ENCODE measurements around the gene ZBTB4. TPM values are rescaled to one million over a fixed set of nuclear protein-coding genes. Genes with fewer than 3 reads are reported as not detected.

The ZBTB4 gene
- total RNA-seq, 1 donor from 2014 or later = 15.1 TPM

GRCh38 chr17:7463372-7463846 is 16.0 kb downstream of the ZBTB4 start:
- Mint-ChIP-seq H3K4me3 (no peak overlapping the region), H3K27me3 (ENCODE audit: insufficient read depth) (no peaks in the 10 kb centered on the region), H3K4me1 (ENCODE audit: low read depth) (peaks cover 6% of the 10 kb centered on the region), H3K9me3 (no peaks in the 10 kb centered on the region), H3K36me3 (ENCODE audit: low read depth) (peaks cover 17% of the 10 kb centered on the region), H3K27ac (no peak overlapping the region)
- no peak for DNase-seq (ENCODE audit: low spot score)
- intact Hi-C loops (cut with micrococcal nuclease) = no loop called here

GRCh38 chr17:7462474-7463371 is 16.7 kb downstream of the ZBTB4 start:
- no peak overlapping the region for H3K4me3 Mint-ChIP-seq
- no peak overlapping the region for H3K27ac Mint-ChIP-seq
- peaks cover 17% of the 10 kb centered on the region for H3K36me3 Mint-ChIP-seq (ENCODE audit: low read depth)
- no peak for DNase-seq (ENCODE audit: low spot score)
- H3K9me3 Mint-ChIP-seq = no peaks in the 10 kb centered on the region
- intact Hi-C loops (cut with micrococcal nuclease) = no loop called here
- peaks cover 7% of the 10 kb centered on the region for H3K4me1 Mint-ChIP-seq (ENCODE audit: low read depth)
- H3K27me3 Mint-ChIP-seq (ENCODE audit: insufficient read depth) = no peaks in the 10 kb centered on the region

GRCh38 chr17:7460850-7461660 is 18.4 kb downstream of the ZBTB4 start:
- H3K9me3 Mint-ChIP-seq = no peaks in the 10 kb centered on the region

GRCh38 chr17:7459961-7460545 is 19.4 kb downstream of the ZBTB4 start:
- no peak for DNase-seq (ENCODE audit: low spot score)
- Mint-ChIP-seq H3K9me3 (no peaks in the 10 kb centered on the region), H3K36me3 (ENCODE audit: low read depth) (peaks cover 16% of the 10 kb centered on the region), H3K4me3 (no peak overlapping the region), H3K4me1 (ENCODE audit: low read depth) (peaks cover 17% of the 10 kb centered on the region), H3K27me3 (ENCODE audit: insufficient read depth) (no peaks in the 10 kb centered on the region), H3K27ac (no peak overlapping the region)
- intact Hi-C loops (cut with micrococcal nuclease) = loop anchor here (5.0 kb wide), 2 partner anchors 153 to 423 kb away; partner anchors contain the start of genes EIF5A and SLC16A13

More at GRCh38 chr17:7460850-7461660, 18.4 kb downstream of the ZBTB4 start:
- H3K27me3 Mint-ChIP-seq (ENCODE audit: insufficient read depth) = no peaks in the 10 kb centered on the region
- no peak overlapping the region for H3K4me3 Mint-ChIP-seq
- DNase-seq (ENCODE audit: low spot score) = no peak
- no peak overlapping the region for H3K27ac Mint-ChIP-seq
- peaks cover 16% of the 10 kb centered on the region for H3K36me3 Mint-ChIP-seq (ENCODE audit: low read depth)
- intact Hi-C loops (cut with micrococcal nuclease) = no loop called here
- H3K4me1 Mint-ChIP-seq (ENCODE audit: low read depth) = peaks cover 15% of the 10 kb centered on the region

- Mint-ChIP-seq H3K27ac (no peak overlapping the region), H3K4me1 (ENCODE audit: low read depth) (peaks cover 16% of the 10 kb centered on the region), H3K4me3 (no peak overlapping the region), H3K36me3 (ENCODE audit: low read depth) (peaks cover 29% of the 10 kb centered on the region), H3K27me3 (ENCODE audit: insufficient read depth) (peaks cover 17% of the 10 kb centered on the region), H3K9me3 (no peaks in the 10 kb centered on the region)
- intact Hi-C loops (cut with micrococcal nuclease) = no loop called here
- DNase-seq (ENCODE audit: low spot score) = no peak
Observed at GRCh38 chr17:7448461-7448860, 31.0 kb downstream of the ZBTB4 start.

- Mint-ChIP-seq H3K4me3 (peak overlapping the region; percentile 79), H3K27ac (peak overlapping the region; percentile 34), H3K4me1 (ENCODE audit: low read depth) (peaks cover 15% of the 10 kb centered on the region), H3K9me3 (no peaks in the 10 kb centered on the region), H3K27me3 (ENCODE audit: insufficient read depth) (peaks cover 19% of the 10 kb centered on the region), H3K36me3 (ENCODE audit: low read depth) (peaks cover 33% of the 10 kb centered on the region)
- peak; percentile 24 for DNase-seq (ENCODE audit: low spot score)
- intact Hi-C loops (cut with micrococcal nuclease) = loop anchor here (1.0 kb wide), 1 partner anchor 10 kb away; no protein-coding TSS in a partner anchor
Observed at GRCh38 chr17:7445619-7445968, 33.8 kb downstream of the ZBTB4 start.

- H3K9me3 Mint-ChIP-seq = no peaks in the 10 kb centered on the region
- H3K36me3 Mint-ChIP-seq (ENCODE audit: low read depth) = peaks cover 29% of the 10 kb centered on the region
- H3K4me1 Mint-ChIP-seq (ENCODE audit: low read depth) = peaks cover 20% of the 10 kb centered on the region
- peaks cover 19% of the 10 kb centered on the region for H3K27me3 Mint-ChIP-seq (ENCODE audit: insufficient read depth)
- intact Hi-C loops (cut with micrococcal nuclease) = loop anchor here (1.0 kb wide), 1 partner anchor 10 kb away; no protein-coding TSS in a partner anchor
- no peak for DNase-seq (ENCODE audit: low spot score)
- peak within 1 kb of the TSS; percentile 79 for H3K4me3 Mint-ChIP-seq
- H3K27ac Mint-ChIP-seq = peak within 1 kb of the TSS; percentile 34
Observed at GRCh38 chr17:7444682-7445618, 34.5 kb downstream of the ZBTB4 start, which contains the start of gene CHRNB1. Gene CHRNB1, plus strand, starts transcription at chr17:7445061. Its CDS starts 67 bp downstream, at chr17:7445128.

- H3K4me1 Mint-ChIP-seq (ENCODE audit: low read depth) = peaks cover 26% of the 10 kb centered on the region
- intact Hi-C loops (cut with micrococcal nuclease) = no loop called here
- H3K27me3 Mint-ChIP-seq (ENCODE audit: insufficient read depth) = peaks cover 21% of the 10 kb centered on the region
- no peaks in the 10 kb centered on the region for H3K9me3 Mint-ChIP-seq
- H3K27ac Mint-ChIP-seq = no peak overlapping the region
- no peak for DNase-seq (ENCODE audit: low spot score)
- H3K4me3 Mint-ChIP-seq = no peak overlapping the region
- H3K36me3 Mint-ChIP-seq (ENCODE audit: low read depth) = peaks cover 31% of the 10 kb centered on the region
Observed at GRCh38 chr17:7443499-7444485, 35.6 kb downstream of the ZBTB4 start.

GRCh38 chr17:7442142-7442541 is 37.3 kb downstream of the ZBTB4 start:
- H3K27me3 Mint-ChIP-seq (ENCODE audit: insufficient read depth) = peaks cover 18% of the 10 kb centered on the region
- H3K36me3 Mint-ChIP-seq (ENCODE audit: low read depth) = peaks cover 29% of the 10 kb centered on the region
- intact Hi-C loops (cut with micrococcal nuclease) = no loop called here
- H3K9me3 Mint-ChIP-seq = no peaks in the 10 kb centered on the region
- no peak for DNase-seq (ENCODE audit: low spot score)
- no peak overlapping the region for H3K4me3 Mint-ChIP-seq
- no peak overlapping the region for H3K27ac Mint-ChIP-seq
- peaks cover 38% of the 10 kb centered on the region for H3K4me1 Mint-ChIP-seq (ENCODE audit: low read depth)

- no peak for DNase-seq (ENCODE audit: low spot score)
- H3K27me3 Mint-ChIP-seq (ENCODE audit: insufficient read depth) = peaks cover 15% of the 10 kb centered on the region
- no peaks in the 10 kb centered on the region for H3K9me3 Mint-ChIP-seq
- peaks cover 46% of the 10 kb centered on the region for H3K4me1 Mint-ChIP-seq (ENCODE audit: low read depth)
- no peak overlapping the region for H3K27ac Mint-ChIP-seq
- intact Hi-C loops (cut with micrococcal nuclease) = no loop called here
- H3K36me3 Mint-ChIP-seq (ENCODE audit: low read depth) = peaks cover 26% of the 10 kb centered on the region
- peak overlapping the region; percentile 69 for H3K4me3 Mint-ChIP-seq
Observed at GRCh38 chr17:7441266-7441665, 38.2 kb downstream of the ZBTB4 start.

GRCh38 chr17:7440834-7441195 is 38.6 kb downstream of the ZBTB4 start:
- Mint-ChIP-seq H3K27ac (no peak overlapping the region), H3K4me3 (peak overlapping the region; percentile 83), H3K4me1 (ENCODE audit: low read depth) (peaks cover 46% of the 10 kb centered on the region), H3K9me3 (no peaks in the 10 kb centered on the region), H3K36me3 (ENCODE audit: low read depth) (peaks cover 23% of the 10 kb centered on the region), H3K27me3 (ENCODE audit: insufficient read depth) (peaks cover 13% of the 10 kb centered on the region)
- DNase-seq (ENCODE audit: low spot score) = no peak
- intact Hi-C loops (cut with micrococcal nuclease) = no loop called here
